Smooth muscle cell (in vitro differentiated cells): ENCODE results near the gene CTAGE9. TPM values are rescaled to one million over a fixed set of nuclear protein-coding genes. Genes with fewer than 3 reads are reported as not detected.

Experiments used
- DNase-seq: peaks from one replicate; lab custom pipeline; 2025; ENCODE audit not compliant: unreplicated experiment; lab: John Stamatoyannopoulos, UW
- H2AFZ ChIP-seq: fragments of 200-600 bp; sonication (generic); 2 replicates; pipeline ENCODE4 v1.6.0; 2016; ENCODE audit warnings: antibody characterized with exemption, low read depth, mild to moderate bottlenecking
- H3F3A ChIP-seq: fragments of 200-600 bp; sonication (generic); 2 replicates; pipeline ENCODE4 v1.6.0; 2017; ENCODE audit warnings: antibody characterized with exemption, low read depth
- H3K27ac ChIP-seq: fragments of 200-600 bp; sonication (generic); 2 replicates; pipeline ENCODE4 v1.5.1; 2016; ENCODE audit warnings: low read depth, mild to moderate bottlenecking
- H3K27me3 ChIP-seq: fragments of 200-600 bp; sonication (generic); 2 replicates; pipeline ENCODE4 v1.6.1; 2016; ENCODE audit warnings: low read depth, mild to moderate bottlenecking
- H3K36me3 ChIP-seq: fragments of 200-600 bp; sonication (generic); 2 replicates; pipeline ENCODE4 v1.5.1; 2016; ENCODE audit warnings: low read depth
- H3K4me1 ChIP-seq: fragments of 200-600 bp; sonication (generic); 2 replicates; pipeline ENCODE4 v1.5.1; 2016; ENCODE audit warnings: low read depth
- H3K4me2 ChIP-seq: fragments of 200-600 bp; sonication (generic); 2 replicates; pipeline ENCODE4 v1.6.0; 2016; ENCODE audit warnings: mild to moderate bottlenecking
- H3K4me3 ChIP-seq: fragments of 200-600 bp; sonication (generic); 2 replicates; pipeline ENCODE4 v1.5.1; 2016; ENCODE audit warnings: mild to moderate bottlenecking
- H3K79me2 ChIP-seq: fragments of 200-600 bp; sonication (generic); 2 replicates; pipeline ENCODE4 v1.6.0; 2016; ENCODE audit warnings: low read depth, mild to moderate bottlenecking
- H3K9ac ChIP-seq: fragments of 200-600 bp; sonication (generic); 2 replicates; pipeline ENCODE4 v1.6.0; 2016; ENCODE audit warnings: low read depth
- H3K9me3 ChIP-seq: fragments of 200-600 bp; sonication (generic); replicated peaks from 2 replicates; pipeline ENCODE4 v1.5.1; 2016; ENCODE audit warnings: low read depth
- H4K20me1 ChIP-seq: fragments of 200-600 bp; sonication (generic); 2 replicates; pipeline ENCODE4 v1.6.0; 2016; ENCODE audit warnings: low read depth
- CTCF ChIP-seq: fragments of 200-600 bp; sonication (generic); IDR thresholded peaks from 2 replicates; pipeline ENCODE4 v1.5.1; 2017; ENCODE audit warnings: borderline replicate concordance, mild to moderate bottlenecking, antibody characterized with exemption; ENCODE audit not compliant: insufficient read depth, poor library complexity, severe bottlenecking
- WGBS: methylation state at CpG from one replicate; pipeline ENCODE4 v1.1.7; 2016; ENCODE audit warnings: low lambda C conversion rate; 5-methylcytosine and 5-hydroxymethylcytosine counted together
- polyA plus RNA-seq: library from polyadenylated mRNA; unstranded; fragments of >200 nt; fragmentation: Nextera tagmentation; extraction: Ambion mirVana; gene quantifications from 2 replicates; pipeline ENCODE4 v1.2.1, GENCODE V29; 2016
- total RNA-seq: library from RNA; depleted of rRNA; stranded (reverse); fragments of >200 nt; gene quantifications from 2 replicates; pipeline ENCODE4 v1.2.3, GENCODE V29; 2014

Gene CTAGE9
- total and polyA plus RNA-seq, 2 experiments from 2014 or later: not detected

- Histone ChIP-seq H4K20me1 (no peaks in the 10 kb centered on the region), H3K79me2 (no peaks in the 10 kb centered on the region), H3K4me1 (no peaks in the 10 kb centered on the region), H3K4me3 (no peak overlapping the region), H3K4me2 (no peak overlapping the region), H3K9ac (no peak overlapping the region), H3K27ac (no peak overlapping the region), H2AFZ (no peak overlapping the region), H3K36me3 (no peaks in the 10 kb centered on the region), H3F3A (no peaks in the 10 kb centered on the region), H3K27me3 (no peaks in the 10 kb centered on the region), H3K9me3 (no peaks in the 10 kb centered on the region)
- no peak for TF ChIP-seq CTCF
- 29% methylated on average over 1 of the region's 1 CpG for WGBS
- no peak for DNase-seq
Observed at GRCh38 chr6:131660195-131660594, 50.6 kb downstream of the CTAGE9 start.

Other genes starting within 250 kb of the CTAGE9 start
- gene ARG1, start 137.8 kb downstream of the CTAGE9 start, total RNA-seq: 1.3 TPM in 1 of 2 replicates, not detected in the other
- 0.30 TPM in 1 of 2 replicates, not detected in the other for gene ARG1, start 137.8 kb downstream of the CTAGE9 start, polyA plus RNA-seq
- gene MED23, start 82.8 kb downstream of the CTAGE9 start, total RNA-seq: 46.4 and 52.7 TPM in 2 replicates
- 13.3 and 17.1 TPM in 2 replicates for gene MED23, start 82.8 kb downstream of the CTAGE9 start, polyA plus RNA-seq
- 0.18 and 0.63 TPM in 2 replicates for gene ENPP3, start 73.7 kb downstream of the CTAGE9 start, total RNA-seq
- gene ENPP3, start 73.7 kb downstream of the CTAGE9 start, polyA plus RNA-seq: 0.16 TPM in 1 of 2 replicates, not detected in the other
- gene OR2A4, start 9.6 kb downstream of the CTAGE9 start, total RNA-seq: 4.1 TPM in 1 of 2 replicates, not detected in the other
- 0.11 and 0.19 TPM in 2 replicates for gene OR2A4, start 9.6 kb downstream of the CTAGE9 start, polyA plus RNA-seq
- gene ENPP1, start 97.0 kb upstream of the CTAGE9 start, total RNA-seq: 433 and 501 TPM in 2 replicates
- 193 and 329 TPM in 2 replicates for gene ENPP1, start 97.0 kb upstream of the CTAGE9 start, polyA plus RNA-seq
- 1,180 and 1,197 TPM in 2 replicates for gene CCN2, start 240.4 kb upstream of the CTAGE9 start, total RNA-seq
- 1,697 and 2,448 TPM in 2 replicates for gene CCN2, start 240.4 kb upstream of the CTAGE9 start, polyA plus RNA-seq